ENCODE results near the gene ITPRID1.

DNA sequence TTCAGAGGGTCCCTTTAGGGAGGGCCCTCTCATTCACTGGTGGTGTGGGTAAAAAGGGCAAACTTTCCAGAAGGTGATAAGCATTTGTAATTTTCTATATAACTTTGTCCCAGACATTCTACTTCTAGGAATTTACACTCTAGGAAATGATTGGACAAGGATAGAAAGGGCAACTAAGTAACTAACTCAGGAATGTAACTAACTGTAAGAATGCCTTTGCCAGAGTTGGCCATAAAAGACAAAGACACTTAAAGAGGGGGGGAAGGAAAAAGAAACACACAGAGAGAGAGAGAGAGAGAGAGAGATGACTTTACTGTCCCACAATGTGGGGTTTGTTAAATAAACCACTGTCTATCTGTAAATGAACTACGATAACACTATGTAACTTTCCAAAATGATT, 38.5 kb upstream of the ITPRID1 start:
- TF ChIP-seq, protein P1, sequence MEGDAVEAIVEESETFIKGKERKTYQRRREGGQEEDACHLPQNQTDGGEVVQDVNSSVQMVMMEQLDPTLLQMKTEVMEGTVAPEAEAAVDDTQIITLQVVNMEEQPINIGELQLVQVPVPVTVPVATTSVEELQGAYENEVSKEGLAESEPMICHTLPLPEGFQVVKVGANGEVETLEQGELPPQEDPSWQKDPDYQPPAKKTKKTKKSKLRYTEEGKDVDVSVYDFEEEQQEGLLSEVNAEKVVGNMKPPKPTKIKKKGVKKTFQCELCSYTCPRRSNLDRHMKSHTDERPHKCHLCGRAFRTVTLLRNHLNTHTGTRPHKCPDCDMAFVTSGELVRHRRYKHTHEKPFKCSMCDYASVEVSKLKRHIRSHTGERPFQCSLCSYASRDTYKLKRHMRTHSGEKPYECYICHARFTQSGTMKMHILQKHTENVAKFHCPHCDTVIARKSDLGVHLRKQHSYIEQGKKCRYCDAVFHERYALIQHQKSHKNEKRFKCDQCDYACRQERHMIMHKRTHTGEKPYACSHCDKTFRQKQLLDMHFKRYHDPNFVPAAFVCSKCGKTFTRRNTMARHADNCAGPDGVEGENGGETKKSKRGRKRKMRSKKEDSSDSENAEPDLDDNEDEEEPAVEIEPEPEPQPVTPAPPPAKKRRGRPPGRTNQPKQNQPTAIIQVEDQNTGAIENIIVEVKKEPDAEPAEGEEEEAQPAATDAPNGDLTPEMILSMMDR (IDR thresholded peaks at IDR 0.05) = no peak
- TF ChIP-seq EP300 (IDR thresholded peaks at IDR 0.05) = no peak

Data from upper lobe of left lung (tissue), 4 donors.